Panc1 (cell line): Measurements from ENCODE around the gene NR0B1. TPM values are rescaled to one million over a fixed set of nuclear protein-coding genes. Genes with fewer than 3 reads are reported as not detected.

Experiments used
- ATAC-seq: fragments of 200-7000 bp; cut with Tn5 transposase; 2 replicates; pipeline ENCODE4 v1.9.1; 2020; ENCODE audit warnings: mild to moderate bottlenecking, moderate library complexity
- BruUV-seq: library from RNA; stranded (reverse); fragments of 400-500 nt; replicated peaks from 2 replicates; lab custom pipeline; 2021; lab: Mats Ljungman, UMichigan
- CTCF ChIA-PET: fragments of 300-600 bp; sonication (Branson Sonifier 250); formaldehyde crosslinking; loops from one replicate; lab custom pipeline; 2022; ENCODE audit warnings: antibody characterized with exemption; lab: Charles Lee
- POLR2A ChIA-PET: fragments of 300-600 bp; sonication (Branson Sonifier 250); formaldehyde crosslinking; loops from one replicate; lab custom pipeline; 2022; ENCODE audit warnings: antibody characterized with exemption; lab: Charles Lee
- DNase-seq: peaks from one replicate; pipeline ENCODE4 v3.0.0-alpha.2; 2010; ENCODE audit warnings: low read depth, low spot score
- H3K27ac ChIP-seq: 2 replicates; pipeline ENCODE4 v1.5.1; 2011; ENCODE audit warnings: mild to moderate bottlenecking, low read length, inconsistent platforms
- H3K27me3 ChIP-seq: fragments of 200-500 bp; sonication (Bioruptor generic); 2 replicates; pipeline ENCODE4 v1.6.0; 2014; ENCODE audit warnings: low read length, inconsistent platforms; ENCODE audit not compliant: control insufficient read depth, insufficient read depth
- H3K36me3 ChIP-seq: fragments of 200-500 bp; sonication (Bioruptor generic); 2 replicates; pipeline ENCODE4 v1.5.1; 2014; ENCODE audit warnings: inconsistent platforms, mild to moderate bottlenecking, low read length, moderate library complexity; ENCODE audit not compliant: control insufficient read depth, insufficient read depth
- H3K4me1 ChIP-seq: 2 replicates; pipeline ENCODE4 v1.5.1; 2011; ENCODE audit warnings: inconsistent platforms, mild to moderate bottlenecking, low read length, moderate library complexity; ENCODE audit not compliant: control insufficient read depth, insufficient read depth
- H3K4me3 ChIP-seq, 2 experiments: 2 replicates each; pipeline ENCODE4 v1.5.1; 2011 to 2012; ENCODE audit warnings: low read depth in 2 of 2, low read length in 2 of 2, mild to moderate bottlenecking in 2 of 2, inconsistent platforms in 1 of 2, moderate library complexity in 1 of 2
- H3K9me3 ChIP-seq: fragments of 200-500 bp; sonication (Bioruptor generic); 2 replicates; pipeline ENCODE4 v1.5.1; 2014; ENCODE audit warnings: low read depth, mild to moderate bottlenecking, inconsistent platforms, low read length, moderate library complexity; ENCODE audit not compliant: control insufficient read depth, insufficient read depth
- CTCF ChIP-seq: fragments of 450-650 bp; IDR thresholded peaks from 2 replicates; pipeline ENCODE4 v1.5.1; 2017; ENCODE audit warnings: mild to moderate bottlenecking
- POLR2AphosphoS5 ChIP-seq: IDR thresholded peaks from 2 replicates; pipeline ENCODE4 v1.6.1; 2012; ENCODE audit warnings: mild to moderate bottlenecking, low read depth, low read length, moderate library complexity
- REST ChIP-seq, 2 experiments: IDR thresholded peaks; 2 replicates each; pipeline ENCODE4 v1.6.1; 2011 to 2012; ENCODE audit warnings: low read depth in 2 of 2, control low read depth in 1 of 2, low read length in 1 of 2, mild to moderate bottlenecking in 1 of 2, moderate library complexity in 1 of 2; ENCODE audit not compliant: insufficient read depth in 1 of 2
- SIN3A ChIP-seq: IDR thresholded peaks from 2 replicates; pipeline ENCODE4 v1.6.1; 2012; ENCODE audit warnings: low read depth, mild to moderate bottlenecking, low read length, moderate library complexity, borderline replicate concordance; ENCODE audit not compliant: insufficient read depth
- TCF7L2 ChIP-seq: IDR thresholded peaks from 2 replicates; pipeline ENCODE4 v1.6.1; 2011; ENCODE audit warnings: mild to moderate bottlenecking, low read depth, low read length, inconsistent platforms
- in situ Hi-C: cut with HindIII; loops from 2 replicates; pipeline ENCODE4 v1.10.0; 2016; ENCODE audit warnings: low sequenced_read_pairs, low pct_unique_long_range_greater_than_20kb
- intact Hi-C: fragments of 100-400 bp; cut with micrococcal nuclease; formaldehyde crosslinking; loops from one replicate; pipeline ENCODE4 v1.10.0; 2022; ENCODE audit not compliant: unreplicated experiment
- total RNA-seq: library from RNA; stranded (reverse); gene quantifications from one replicate; pipeline ENCODE4 v1.2.1, GENCODE V29; 2021; ENCODE audit not compliant: unreplicated experiment

The NR0B1 gene
- total RNA-seq, 1 experiment from 2014 or later, result not detected

GRCh38 chrX:30280428-30280827, 28.8 kb downstream of the NR0B1 start:
- intact Hi-C loops (no loop called here), in situ Hi-C loops (no loop called here)
- no peak for TF ChIP-seq REST (IDR thresholded peaks at IDR 0.05; ENCODE audit: insufficient read depth in 1 of 2, low read depth in 2 of 2, low read length in 1 of 2)
- no peak for TF ChIP-seq CTCF
- no peak for TF ChIP-seq SIN3A
- TF ChIP-seq TCF7L2, result no peak
- no peak for TF ChIP-seq POLR2AphosphoS5
- no peaks in the 10 kb centered on the region; the same call in 1 of the 2 replicates for H3K9me3 ChIP-seq
- H3K27ac ChIP-seq, result no peak overlapping the region
- no peak overlapping the region for H3K4me3 ChIP-seq
- ChIA-PET POLR2A (no interaction called here), CTCF (no interaction called here)
- no peaks in the 10 kb centered on the region for H3K36me3 ChIP-seq
- DNase-seq, result no peak
- no peaks in the 10 kb centered on the region for H3K27me3 ChIP-seq
- ATAC-seq, result no peak
- H3K4me1 ChIP-seq, result no peaks in the 10 kb centered on the region
- no TSS peak for BruUV-seq

GRCh38 chrX:30278365-30278764, 30.8 kb downstream of the NR0B1 start:
- ChIA-PET POLR2A (no interaction called here), CTCF (no interaction called here)
- DNase-seq (no peak), ATAC-seq (no peak)
- H3K4me3 ChIP-seq, result no peak overlapping the region
- BruUV-seq, result no TSS peak
- H3K36me3 ChIP-seq, result no peaks in the 10 kb centered on the region
- in situ Hi-C loops, result no loop called here
- intact Hi-C loops, result no loop called here
- no peaks in the 10 kb centered on the region for H3K4me1 ChIP-seq
- H3K27ac ChIP-seq, result no peak overlapping the region
- no peaks in the 10 kb centered on the region for H3K9me3 ChIP-seq
- TF ChIP-seq SIN3A (no peak), REST (IDR thresholded peaks at IDR 0.05; ENCODE audit: insufficient read depth in 1 of 2, low read depth in 2 of 2, low read length in 1 of 2) (no peak), TCF7L2 (no peak), CTCF (no peak), POLR2AphosphoS5 (no peak)
- H3K27me3 ChIP-seq, result no peaks in the 10 kb centered on the region
